Loucy (cell line): ENCODE measurements around the gene HIPK1.

Experiments
- CTCF ChIP-seq: fragments of 200-600 bp; sonication (generic); conservative IDR thresholded peaks from 2 replicates; pipeline ENCODE4 v1.5.1; 2014; ENCODE audit warnings: mild to moderate bottlenecking, antibody characterized with exemption, low read length
- EZH2phosphoT487 ChIP-seq: fragments of 200-600 bp; IDR thresholded peaks from 2 replicates; pipeline ENCODE4 v1.6.1; 2018; ENCODE audit warnings: antibody characterized with exemption, mild to moderate bottlenecking, moderate library complexity, borderline replicate concordance

DNA sequence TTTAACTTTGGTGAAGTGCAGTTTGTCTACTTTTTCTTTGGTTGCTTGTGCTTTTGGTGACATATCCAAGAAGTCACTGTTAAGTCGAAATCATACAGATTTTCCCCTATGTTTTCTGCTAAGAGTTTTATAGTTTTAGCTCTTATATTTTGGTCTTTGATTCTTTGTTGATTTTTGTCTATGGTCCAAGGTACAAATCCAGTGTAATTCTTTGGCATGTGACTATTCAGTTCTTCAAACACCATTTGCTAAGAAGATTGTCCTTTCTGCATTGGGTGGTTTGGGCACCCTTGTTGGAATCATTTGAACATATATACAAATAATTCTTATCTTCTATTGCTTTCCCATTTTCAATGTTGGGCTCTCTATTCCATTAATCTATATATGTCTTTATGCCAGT is 16.2 kb downstream of the HIPK1 start:
- TF ChIP-seq CTCF = no peak
- no peak for TF ChIP-seq EZH2phosphoT487
